RPMI8226 (cell line): ENCODE results near the gene NDUFB2.
"Not testable (repeated sequence)": the region's sequence is repeated elsewhere in the genome, so short reads cannot be mapped to it uniquely, and the experiment has no call there.

Experiments used
- DNase-seq: peaks from one replicate; pipeline ENCODE4 v3.0.0-alpha.2; 2015

The NDUFB2 gene

DNA sequence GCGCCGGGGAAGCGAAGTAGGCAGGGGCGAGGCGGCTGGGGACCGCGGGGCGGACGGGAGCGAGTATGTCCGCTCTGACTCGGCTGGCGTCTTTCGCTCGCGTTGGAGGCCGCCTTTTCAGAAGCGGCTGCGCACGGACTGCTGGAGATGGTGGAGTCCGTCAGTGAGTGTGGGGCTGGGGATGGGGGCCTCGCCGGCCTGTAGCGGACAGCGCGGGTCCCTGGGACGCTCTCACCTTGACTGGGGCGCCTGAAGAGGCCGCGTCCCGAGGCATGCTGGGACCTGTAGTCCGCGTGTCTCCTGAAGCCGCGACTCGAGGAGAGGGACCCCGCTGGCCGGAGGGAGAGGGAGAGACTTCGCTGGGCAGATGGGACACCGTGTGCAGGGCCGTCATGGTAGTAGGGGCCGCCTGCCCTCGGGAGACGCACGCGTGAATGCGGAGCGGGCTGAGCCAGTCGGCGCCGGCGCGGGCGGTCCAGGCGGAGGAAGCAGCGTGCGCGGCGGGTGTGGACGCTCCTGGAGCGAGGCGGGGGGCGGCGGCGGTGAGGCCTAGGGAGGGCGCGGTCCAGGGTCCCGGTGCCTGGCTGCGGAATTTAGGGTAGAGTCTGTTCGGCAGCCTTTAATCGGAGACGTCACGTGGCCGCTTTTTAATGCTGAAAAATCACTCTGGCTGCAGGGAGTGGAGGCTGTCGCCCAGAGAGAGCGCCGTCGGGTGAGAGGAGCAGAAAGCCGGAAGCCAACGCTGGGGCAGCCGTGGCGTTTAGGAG lies at the start of gene NDUFB2:
Gene NDUFB2 (plus strand): TSS at position 29 of the 767 bp plus-strand sequence. CDS start 37 bp downstream, at position 66.
- peak; percentile 90 for DNase-seq

DNA sequence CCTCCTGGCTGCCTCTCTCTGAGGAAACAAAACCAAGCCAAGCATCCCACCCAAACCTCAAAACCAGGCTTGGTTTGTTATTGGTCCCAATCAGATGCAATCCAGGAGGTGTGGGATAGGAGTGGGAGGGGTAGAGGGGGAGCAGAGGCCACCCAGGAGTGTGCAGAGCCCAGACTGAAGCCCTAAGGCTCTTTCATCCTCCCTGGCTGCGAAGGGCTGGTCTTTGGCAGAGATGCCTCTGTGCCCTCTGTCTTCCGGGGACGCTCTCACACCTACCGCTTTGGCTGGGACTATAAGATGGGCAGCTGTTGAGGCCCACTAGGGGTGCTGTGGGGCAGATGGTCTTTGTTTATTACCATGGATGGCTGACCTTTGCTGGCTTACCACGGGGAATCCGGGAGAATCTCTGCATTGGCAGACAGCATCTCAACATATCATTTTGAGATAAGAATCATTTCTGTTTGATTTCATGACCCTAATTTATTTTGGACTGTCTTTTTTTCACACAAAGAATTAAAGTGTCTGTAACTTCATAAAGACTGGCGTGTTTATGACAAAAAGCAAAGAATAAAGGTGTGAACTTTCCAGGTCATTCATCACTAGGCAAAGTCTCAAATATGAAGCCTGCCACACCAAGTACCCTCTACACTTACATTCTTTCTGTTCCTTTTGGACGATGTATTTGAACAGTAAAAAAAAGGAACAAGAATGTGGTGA lies 49.4 kb upstream of the NDUFB2 start:
- DNase-seq, result peak; percentile 85

DNA sequence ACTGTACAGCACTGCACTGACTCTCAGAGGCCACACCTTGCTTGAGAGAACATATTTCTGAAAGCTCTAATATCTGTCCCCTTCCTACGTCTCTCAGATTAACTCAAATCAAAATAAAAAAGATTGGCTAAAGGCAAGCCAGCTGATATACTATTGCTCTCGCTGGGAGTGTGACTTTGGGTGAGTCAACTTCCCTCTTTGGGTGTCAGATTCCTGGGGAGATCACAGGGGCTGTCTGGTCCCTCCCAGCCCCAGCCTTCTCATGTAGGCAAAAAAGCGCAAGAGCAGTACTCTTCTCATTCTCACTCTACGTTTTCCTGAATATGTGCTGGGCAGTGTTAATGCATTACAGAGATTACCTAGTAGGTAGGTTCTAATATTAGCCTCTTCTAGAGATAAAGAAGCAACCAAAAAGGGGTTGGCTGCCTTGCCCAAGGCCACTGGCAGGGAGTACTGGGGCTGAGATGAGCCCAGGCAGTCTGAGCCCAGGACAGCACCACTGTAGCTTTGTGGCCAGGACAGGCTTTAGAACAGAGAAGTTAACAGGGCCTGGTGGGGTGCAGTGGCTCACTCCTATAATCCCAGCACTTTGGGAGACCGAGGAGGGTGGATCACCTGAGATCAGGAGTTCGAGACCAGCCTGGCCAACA lies 46.8 kb upstream of the NDUFB2 start:
- no peak for DNase-seq

DNA sequence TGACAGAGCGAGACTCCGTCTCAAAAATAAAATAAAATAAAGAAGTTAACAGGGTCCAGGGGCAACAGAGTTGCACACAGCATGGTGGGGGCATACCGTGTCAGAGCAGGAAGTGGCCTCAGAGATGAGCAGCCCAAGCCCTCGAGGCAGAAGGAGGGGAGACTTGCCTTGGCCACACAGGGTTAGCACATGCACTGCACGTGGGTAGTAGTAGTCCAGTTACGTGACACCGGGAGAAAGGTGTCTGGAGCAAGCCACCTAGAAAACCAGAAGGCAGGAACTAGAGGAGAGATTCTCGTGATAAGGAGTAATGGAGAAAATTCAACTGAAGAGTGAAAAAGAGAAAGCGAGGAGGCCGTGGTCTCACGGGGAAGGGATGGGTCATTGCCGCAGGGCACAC lies 46.1 kb upstream of the NDUFB2 start:
- DNase-seq, result no peak

DNA sequence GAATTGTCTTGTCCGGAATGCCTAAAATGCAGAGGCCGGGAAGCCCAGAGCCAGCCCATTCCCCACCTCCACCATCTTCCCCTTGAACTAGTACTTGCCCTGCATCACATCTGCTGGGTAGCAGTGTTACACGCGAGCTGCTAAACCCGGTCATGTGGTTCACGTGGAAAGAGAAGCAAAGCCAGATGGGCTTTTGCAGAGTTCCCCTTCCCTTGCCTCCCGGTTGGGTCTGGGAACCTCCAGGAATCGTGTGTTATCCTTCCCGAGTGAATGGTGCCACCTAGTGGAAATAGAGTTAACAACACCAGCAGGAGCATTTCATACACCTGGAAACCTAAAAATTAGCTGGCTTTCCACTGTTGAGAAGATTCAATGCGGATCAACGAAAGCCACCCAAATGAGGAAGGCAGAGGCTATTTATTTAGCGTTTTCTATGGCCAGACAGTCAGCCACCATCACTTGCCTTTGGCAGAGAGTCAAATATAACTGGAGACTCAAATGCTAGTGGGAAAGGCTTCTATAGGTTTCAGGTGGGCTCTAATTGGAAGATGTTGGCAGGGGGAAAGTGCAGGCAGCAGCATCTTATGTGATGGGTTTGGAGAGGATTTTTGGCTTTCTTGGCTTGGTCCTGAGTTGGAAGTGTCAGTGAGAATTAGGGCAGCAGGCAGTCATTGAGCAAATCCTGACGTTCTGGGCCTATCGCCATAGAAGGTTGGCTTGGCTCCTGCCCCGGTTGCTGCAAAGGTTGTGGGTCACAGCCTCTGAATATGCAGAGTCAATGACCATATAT lies 43.0 kb upstream of the NDUFB2 start:
- peak; percentile 56 for DNase-seq

DNA sequence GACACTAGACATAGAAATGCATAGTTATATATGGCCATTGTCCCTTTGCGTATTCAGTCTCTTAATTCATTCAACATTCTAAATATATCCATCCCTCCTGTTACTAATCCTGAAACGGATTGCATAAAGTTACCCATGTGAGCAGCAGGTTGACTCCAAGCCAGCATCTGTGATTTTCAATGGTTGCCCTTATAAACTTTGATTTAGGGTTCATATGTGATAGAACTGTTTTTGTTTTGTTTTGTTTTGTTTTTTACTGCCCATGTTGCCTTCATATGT lies 42.5 kb upstream of the NDUFB2 start:
- no peak for DNase-seq

DNA sequence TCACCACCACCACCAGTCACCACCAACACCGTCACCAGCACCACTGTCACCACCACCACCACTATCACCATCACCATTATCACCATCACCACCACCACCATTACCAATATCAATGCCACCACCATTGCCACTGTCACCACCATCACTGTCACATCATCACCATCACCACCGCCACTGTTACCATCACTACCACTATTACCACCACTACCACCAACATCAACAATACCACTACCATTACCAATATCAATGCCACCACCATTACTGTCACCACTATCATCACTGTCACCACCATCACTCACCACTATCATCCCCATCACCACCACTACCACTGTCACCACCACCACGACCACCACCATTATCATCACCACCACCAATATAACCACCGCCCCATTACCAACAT lies 41.8 kb upstream of the NDUFB2 start:
- no peak for DNase-seq

DNA sequence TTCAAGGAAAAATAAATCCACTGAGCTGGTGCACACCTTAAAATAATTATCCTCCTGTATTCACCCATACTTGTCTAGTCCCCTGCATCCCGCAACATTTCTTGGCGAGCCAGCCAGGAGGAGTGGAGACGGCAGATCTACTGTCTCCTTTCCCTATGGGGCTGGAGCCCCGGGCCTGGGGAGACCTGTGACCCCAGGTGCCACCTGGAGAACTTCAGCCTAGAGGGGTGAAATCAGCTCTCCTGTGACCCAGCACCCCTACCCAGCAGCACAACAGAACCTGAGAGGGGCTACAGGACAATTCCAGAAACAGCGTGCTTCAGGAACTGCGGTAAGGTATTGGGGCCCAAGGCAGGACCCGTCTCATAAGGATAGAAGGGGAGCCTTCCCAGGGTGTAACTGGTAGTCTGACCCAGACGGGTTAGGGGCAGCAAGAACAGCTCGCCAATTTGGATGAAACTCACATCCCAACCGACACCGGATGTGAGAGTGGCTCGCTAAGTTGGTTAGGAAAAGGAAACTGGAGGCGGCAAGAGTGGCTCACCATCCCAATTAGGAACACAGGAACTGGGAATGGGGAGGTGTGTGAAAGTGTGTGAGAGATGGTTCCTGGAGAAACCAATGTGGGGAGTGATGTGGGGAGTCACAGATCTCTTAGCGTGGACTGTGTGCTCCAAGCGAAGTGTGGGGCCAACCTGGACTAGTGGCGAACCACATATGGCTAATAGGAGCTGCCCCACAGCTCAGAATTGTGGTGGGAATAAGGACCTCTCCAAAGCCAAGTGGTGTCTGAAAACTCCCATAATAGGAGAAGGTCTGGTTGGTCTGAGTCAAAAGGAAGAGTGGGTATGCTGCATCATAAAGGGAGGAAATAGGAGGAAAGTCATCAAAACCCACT lies 40.7 kb upstream of the NDUFB2 start:
- DNase-seq, result no peak

DNA sequence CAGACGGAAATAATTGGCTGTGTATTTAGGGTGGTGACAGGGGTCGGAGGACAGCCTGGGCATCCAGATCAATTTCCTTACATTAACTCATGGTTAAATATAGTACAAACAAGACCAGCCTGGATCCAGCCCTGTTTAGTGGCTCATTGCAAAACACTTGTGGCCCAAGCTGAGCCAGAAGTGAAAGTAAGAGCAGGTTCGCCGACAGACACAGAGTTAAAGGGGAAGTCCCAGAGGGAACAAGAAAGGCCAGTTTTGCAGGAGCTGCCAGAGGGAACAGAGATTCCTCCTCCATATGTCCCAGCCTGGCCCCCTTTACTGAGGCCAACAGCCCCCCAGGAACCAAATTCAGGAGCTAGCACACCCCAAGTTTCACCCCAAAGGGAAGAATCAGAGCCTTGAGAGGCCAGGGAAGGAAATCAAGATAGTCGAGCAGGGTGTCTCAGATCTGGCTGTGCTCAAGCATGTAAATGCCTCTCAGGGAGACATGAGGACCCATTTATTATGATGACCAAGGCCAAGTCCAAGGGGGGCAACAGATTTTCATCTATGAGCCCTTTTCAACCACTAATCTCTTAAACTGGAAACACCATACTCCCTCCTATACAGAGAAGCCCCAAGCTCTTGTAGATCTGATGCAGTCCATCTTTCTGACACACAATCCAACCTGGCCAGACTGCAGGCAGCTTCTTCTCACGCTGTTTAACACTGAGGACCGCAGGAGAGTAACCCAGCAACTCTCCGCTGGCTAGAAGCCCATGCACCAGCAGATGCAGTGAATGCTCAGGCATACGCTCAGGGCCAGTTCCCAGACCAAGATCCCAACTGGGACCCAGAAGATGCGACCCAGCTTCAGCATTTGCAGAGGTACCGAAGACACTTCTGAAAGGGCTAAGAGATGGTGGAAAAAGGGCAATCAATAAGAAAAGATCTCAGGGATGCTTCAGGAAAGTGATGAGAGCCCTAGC lies 39.7 kb upstream of the NDUFB2 start:
- DNase-seq, result peak; percentile 72

DNA sequence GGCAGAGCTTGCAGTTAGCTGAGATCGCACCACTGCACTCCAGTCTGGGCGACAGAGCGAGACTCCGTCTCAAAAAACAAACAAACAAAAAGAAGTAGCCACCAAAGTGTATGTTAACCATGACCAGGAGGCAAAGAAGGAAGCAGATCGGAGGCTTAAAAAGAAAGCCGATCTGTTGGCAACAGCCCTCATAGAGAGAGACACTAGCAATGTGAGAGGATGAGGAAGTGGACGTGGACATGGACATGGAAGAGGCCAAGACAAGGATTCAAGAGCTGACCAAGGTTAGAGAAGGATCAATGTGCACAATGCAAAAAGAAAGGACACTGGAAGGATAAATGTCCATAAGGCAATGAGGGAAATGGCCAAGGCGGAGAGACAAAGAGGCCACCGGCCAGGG lies 38.6 kb upstream of the NDUFB2 start:
- no peak for DNase-seq

DNA sequence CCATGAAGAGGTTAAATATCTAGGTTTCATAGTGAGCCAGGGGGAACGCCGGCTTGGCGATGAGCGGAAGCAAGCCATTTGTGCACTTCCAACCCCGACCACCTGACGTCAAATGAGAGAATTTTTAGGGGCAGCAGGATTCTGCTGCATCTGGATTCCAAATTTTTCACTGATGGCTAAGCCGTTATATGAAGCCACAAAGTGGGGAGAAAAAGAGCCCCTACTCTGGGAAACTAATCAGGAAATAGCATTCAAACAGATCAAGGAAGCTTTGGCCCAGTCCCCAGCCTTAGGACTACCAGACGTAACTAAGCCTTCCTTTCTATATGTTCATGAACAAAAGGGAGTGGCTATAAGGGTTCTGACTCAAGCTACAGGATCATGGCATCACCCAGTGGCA lies 36.7 kb upstream of the NDUFB2 start:
- DNase-seq, result no peak

DNA sequence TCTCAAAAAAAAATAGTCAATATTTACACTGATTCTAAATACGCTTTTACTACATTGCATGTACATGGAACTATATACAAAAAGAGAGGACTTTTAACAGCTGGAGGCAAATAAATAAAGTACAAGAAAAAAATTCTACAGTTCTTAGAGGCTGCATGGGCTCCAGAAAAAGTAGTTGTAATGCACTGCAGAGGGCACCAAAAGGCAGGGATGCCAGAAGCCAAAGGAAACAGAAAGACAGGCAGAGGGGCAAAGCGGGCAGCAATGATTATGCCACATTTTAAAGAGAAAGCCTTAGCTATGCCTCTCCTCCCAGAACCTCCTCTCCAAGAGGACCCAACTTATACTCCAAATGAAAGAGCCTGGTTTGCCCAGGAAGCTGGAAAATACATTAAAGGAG lies 35.4 kb upstream of the NDUFB2 start:
- peak; percentile 55 for DNase-seq

DNA sequence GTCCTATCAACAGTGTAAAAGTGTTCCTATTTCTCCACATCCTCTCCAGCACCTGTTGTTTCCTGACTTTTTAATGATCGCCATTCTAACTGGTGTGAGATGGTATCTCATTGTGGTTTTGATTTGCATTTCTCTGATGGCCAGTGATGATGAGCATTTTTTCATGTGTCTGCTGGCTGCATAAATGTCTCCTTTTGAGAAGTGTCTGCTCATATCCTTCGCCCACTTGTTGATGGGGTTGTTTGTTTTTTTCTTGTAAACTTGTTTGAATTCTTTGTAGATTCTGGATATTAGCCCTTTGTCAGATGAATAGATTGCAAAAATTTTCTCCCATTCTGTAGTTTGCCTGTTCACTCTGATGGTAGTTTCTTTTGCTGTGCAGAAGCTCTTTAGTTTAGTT lies 33.6 kb upstream of the NDUFB2 start:
- not testable (repeated sequence) for DNase-seq

DNA sequence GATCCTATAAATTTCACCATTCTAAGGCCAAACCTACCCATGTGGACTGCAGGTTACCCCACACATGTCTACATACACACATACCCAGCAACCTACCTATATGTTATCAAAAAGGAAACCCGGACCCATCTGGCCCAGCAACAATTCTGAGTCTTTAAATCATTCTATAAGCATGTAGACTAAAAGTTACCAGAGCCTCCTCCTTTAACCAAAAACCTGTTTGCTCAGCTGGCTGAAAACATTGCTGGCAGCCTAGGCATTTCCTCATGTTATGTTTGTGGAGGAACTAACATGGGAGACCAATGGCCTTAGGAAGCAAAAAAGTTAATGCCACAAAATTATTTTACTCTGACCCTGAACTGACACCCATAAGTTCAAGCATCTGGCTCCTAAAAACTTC lies 29.0 kb upstream of the NDUFB2 start:
- no peak for DNase-seq

DNA sequence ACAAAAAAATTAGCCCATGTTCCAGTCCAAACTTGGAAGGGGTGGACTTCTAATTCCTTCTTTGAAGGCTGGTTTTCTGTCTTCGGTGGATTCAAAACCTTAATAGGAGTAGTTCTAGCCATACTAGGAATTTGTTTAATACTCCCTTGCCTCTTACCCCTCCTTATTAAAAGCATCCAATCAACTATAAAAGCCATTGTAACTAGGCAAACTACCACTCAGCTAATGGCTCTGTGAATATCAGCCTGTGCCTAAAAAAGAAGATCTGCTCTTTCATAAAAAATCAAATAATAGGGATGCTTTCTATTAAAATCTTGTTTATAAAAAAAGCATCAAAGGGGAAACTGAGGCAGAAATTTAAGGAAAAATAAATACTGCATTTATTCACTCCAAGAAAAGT lies 27.9 kb upstream of the NDUFB2 start:
- DNase-seq, result no peak

DNA sequence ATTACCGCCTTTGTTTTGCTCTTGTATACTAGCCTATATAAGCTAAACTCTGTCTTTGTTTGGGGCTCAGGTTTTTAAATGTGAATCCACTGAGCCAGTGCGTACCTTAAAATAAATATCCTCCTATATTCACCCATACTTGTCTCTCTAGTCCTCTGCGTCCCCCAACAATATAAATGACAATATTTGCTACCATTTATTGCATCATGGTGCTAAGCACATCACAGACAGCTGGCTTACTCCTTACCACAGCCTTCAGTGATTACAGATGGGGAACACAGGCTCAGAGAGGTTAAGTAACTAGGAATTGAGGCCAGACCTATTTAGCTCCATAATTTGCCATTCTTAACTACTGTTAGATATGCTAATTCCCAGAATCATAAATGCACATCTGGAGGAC lies 27.2 kb upstream of the NDUFB2 start:
- no peak for DNase-seq

DNA sequence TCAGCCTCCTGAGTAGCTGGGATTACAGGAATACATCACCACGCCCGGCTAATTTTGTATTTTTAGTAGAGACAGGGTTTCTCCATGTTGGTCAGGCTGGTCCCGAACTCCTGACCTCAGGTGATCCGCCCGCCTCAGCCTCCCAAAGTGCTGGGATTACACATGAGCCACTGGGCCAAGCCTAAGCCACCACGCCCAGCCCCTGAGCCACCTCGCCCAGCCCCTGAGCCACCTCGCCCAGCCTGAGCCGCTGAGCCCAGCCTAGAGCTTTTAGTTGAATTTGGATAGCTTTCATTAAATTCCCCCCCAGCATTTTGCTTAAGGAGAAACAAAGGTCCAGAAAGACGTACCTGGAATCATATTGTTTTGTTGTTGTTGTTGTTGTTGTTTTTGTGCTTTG lies 26.6 kb upstream of the NDUFB2 start:
- DNase-seq, result not testable (repeated sequence)

DNA sequence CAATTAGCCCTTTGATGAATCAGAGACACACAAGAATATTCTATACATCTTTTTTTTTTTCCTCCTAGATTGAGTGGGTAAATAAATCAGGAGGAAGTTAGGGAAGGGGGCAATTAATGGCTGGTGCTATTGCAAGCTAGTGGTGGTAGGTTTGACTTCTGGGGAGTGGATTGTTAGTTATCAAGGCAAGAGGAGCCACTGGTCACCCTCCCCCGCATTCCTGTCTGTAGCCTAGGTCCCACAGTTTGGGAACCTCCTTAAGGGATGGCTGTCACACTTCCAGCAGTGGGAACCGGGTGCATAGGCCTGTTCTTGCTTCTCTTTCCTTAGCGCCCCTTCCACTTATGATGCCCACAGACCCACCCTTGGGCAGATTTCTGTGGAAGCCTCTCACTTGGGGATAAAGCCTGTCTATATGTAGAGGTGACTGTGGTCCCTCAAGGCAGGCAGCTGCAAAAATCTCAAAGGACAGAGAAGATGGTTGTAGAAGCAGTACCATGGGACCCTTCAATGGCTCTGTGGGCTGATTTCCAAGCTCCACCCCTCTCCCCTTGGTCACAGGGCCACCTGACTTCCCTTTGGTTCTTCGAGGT lies 26.1 kb upstream of the NDUFB2 start:
- no peak for DNase-seq

DNA sequence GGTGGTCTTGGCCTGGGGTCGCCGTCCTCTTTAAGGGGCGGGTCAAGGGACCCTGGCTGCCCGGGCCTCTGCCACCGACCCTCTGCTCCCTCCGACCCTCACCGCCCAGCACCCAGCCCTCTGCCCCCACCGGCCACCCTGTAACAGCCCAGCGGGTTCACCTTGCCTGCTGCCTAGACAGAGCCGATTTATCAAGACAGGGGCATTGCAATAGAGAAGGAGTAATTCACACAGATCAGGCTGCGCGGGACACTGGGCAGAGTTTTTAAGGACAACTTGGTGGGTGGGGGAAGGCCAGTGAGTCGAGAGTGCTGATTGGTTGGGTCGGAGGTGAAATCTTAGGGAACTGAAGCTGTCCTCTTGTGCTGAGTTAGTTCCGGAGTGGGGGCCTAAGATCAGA lies 24.5 kb upstream of the NDUFB2 start:
- DNase-seq, result no peak

DNA sequence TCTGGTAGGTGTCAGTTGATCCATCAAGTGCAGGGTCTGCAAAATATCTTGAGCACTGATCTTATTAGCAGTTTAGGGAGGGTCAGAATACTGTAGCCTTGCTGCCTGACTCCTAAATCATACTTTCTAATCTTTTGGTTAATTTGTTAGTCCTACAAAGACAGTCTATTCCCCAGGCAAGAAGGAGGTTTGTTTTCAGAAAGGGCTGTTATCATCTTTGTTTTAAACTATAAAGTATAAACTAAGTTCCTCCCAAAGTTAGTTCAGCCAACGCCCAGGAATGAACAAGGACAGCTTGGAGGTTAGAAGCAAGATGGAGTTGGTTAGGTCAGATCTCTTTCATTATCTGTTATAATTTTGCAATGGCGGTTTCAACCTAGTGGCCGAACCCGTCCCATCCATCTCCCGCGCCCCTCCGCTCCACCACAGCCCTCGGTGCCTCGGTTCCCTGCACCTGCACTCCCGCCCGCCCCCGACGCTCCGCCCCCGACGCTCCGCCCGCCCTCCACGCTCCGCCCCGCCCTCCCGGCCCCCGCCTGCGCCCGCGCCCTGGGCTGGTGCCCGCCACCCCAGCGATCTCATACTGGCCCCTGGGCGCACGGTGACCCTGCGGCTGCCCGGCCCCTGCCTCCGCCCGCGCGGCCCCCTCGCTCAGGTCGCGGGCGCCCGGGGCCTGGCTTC lies 24.0 kb upstream of the NDUFB2 start, which contains the start of gene ADCK2:
Gene ADCK2 (plus strand): TSS at position 564 of the 681 bp plus-strand sequence. CDS start 386 bp downstream, outside the sequence.
- peak; percentile 80 for DNase-seq
